Adipocyte (in vitro differentiated cells): ENCODE data around the gene TMED8.
A peak's percentile ranks its signal among the peaks of the same experiment; 100 is the strongest.
"Not testable (repeated sequence)": the region's sequence is repeated elsewhere in the genome, so short reads cannot be mapped to it uniquely, and the experiment has no call there.

Experiments
- DNase-seq: peaks from one replicate; pipeline ENCODE4 v3.0.0-alpha.2; 2015; ENCODE audit warnings: low read depth
- H3K27me3 ChIP-seq: replicated peaks from 2 replicates; pipeline ENCODE4 v1.7.0; 2013; ENCODE audit warnings: mild to moderate bottlenecking, low read length, moderate library complexity; ENCODE audit not compliant: control insufficient read depth, insufficient read depth
- H3K36me3 ChIP-seq: 2 replicates; pipeline ENCODE4 v1.7.0; 2013; ENCODE audit warnings: low read length, mild to moderate bottlenecking, moderate library complexity; ENCODE audit not compliant: control insufficient read depth, insufficient read depth, severe bottlenecking
- H3K4me1 ChIP-seq: 2 replicates; pipeline ENCODE4 v1.7.0; 2013; ENCODE audit warnings: mild to moderate bottlenecking, low read length, moderate library complexity; ENCODE audit not compliant: control insufficient read depth, insufficient read depth
- H3K4me3 ChIP-seq: 2 replicates; pipeline ENCODE4 v1.7.0; 2013; ENCODE audit warnings: mild to moderate bottlenecking, low read length, moderate library complexity
- H3K9ac ChIP-seq: 2 replicates; pipeline ENCODE4 v1.7.0; 2013; ENCODE audit warnings: mild to moderate bottlenecking, low read length, moderate library complexity
- H3K9me3 ChIP-seq: 2 replicates; pipeline ENCODE4 v1.7.0; 2013; ENCODE audit warnings: mild to moderate bottlenecking, low read length, moderate library complexity; ENCODE audit not compliant: control insufficient read depth

TMED8 gene

DNA sequence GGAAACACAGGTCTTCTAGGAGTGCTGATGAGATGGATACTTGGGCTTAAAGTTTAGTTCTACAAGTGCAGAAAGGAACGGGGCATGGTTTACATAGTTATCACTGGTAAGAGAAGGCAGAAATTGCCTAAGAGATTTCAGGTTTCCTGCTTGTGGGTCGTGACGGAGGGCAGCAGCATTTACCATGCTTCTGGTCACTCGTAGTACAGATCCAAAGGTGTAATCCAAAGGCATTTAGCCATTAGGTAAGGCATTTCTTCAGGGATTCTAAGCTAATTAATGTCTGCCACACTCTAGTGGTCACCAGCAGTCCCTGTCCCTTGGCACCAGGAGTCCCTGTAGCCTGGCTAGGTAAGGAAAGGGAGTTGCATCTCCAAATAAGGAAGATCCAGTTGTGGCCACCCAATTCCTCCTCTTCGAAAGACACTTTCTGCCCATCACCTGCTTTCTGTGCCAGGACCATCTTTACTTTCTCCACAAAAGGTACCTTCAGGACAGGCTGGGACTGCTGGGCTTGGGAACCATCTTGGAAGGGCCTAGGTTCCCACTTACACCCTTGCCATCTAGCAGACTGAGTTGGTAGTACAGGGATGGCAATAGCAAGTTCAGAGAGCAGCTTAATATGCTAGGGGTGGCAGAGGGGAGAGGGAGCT lies 54.5 kb downstream of the TMED8 start:
- Histone ChIP-seq H3K9me3 (no peaks in the 10 kb centered on the region), H3K36me3 (no peaks in the 10 kb centered on the region), H3K4me1 (peaks cover 29% of the 10 kb centered on the region), H3K9ac (peak overlapping the region; percentile 94), H3K27me3 (no peaks in the 10 kb centered on the region), H3K4me3 (peak overlapping the region; percentile 94)
- DNase-seq, result no peak

DNA sequence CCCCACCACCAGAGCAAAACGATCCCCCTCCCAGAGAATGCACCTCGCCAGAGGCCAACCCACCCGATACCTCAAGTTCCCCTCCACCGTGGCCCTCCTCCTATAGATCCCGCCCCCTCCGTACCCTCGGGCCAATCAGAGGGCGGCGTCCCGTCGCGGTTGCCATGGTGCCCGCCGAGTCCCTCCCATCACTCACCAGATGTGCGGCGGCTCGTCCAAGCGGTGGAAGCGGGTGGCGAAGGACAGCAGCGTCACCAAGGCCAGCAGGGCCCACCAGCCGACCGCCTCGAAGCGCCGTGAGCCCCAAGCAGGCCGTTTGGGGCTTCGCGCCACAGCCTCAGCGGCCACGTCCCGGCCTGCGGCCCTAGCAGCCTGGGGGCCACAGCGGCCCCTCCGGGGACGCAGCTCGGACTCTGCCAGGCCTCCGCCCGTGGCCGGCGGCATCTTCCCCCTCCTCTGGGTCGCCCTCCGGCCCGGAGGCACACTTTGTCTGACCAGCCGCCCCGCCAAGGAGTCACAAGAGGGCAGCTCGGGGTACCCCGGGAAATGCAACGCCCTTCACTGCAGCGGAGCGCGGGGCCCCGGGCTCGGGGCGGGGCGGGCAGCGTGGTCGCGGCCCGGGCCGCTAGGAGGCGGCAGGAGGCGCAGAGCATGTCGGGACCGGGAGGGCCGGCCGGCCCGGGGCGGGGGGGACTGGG lies 56.5 kb downstream of the TMED8 start, which contains the start of gene POMT2:
TSS of gene POMT2 (minus strand) at position 646 of the 698 bp plus-strand sequence. CDS start at position 444, 202 bp downstream.
- Histone ChIP-seq H3K27me3 (no peaks in the 10 kb centered on the region), H3K4me3 (peak within 1 kb of the TSS; percentile 94), H3K9me3 (no peaks in the 10 kb centered on the region), H3K9ac (peak within 1 kb of the TSS; percentile 94), H3K4me1 (peaks cover 49% of the 10 kb centered on the region), H3K36me3 (no peaks in the 10 kb centered on the region)
- DNase-seq, result peak; percentile 97

DNA sequence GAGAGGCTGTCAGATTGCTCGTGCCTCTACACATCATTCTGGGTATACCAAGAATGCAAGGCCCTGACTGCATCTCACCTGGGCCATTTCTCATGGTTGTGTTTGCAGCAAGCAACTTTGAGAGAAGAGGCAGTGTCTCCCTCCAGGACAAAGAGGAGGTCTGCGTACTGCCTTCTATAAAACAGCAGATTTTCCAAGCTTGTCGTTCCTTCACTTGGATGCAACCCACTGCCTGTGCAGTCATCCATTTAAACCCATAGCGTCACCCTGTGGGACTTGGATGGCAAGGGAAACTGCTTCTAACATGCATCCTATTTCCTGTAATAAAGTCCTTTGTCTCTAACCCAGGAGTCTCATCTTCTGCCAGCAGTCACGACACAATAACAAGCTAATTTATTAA lies 57.5 kb downstream of the TMED8 start:
- peak overlapping the region; percentile 94 for H3K9ac ChIP-seq

DNA sequence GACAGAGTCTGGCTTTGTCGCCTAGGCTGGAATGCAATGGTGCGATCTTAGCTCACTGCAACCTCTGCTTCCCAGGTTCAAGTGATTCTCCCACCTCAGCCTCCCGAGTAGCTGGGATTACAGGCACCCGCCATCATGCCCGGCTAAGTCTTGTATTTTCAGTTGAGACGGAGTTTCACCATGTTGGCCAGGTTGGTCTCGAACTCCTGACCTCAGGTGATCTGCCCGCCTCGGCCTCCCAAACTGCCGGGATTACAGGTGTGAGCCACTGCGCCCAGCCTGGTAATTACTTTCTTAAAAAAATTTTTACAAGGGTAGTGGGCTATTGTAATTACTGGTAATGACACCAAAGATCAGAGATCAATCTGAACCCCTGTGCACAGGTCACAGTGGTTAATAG lies 58.1 kb downstream of the TMED8 start:
- not testable (repeated sequence) for H3K9ac ChIP-seq, H3K36me3 ChIP-seq, DNase-seq, H3K4me3 ChIP-seq, H3K9me3 ChIP-seq, H3K27me3 ChIP-seq
- peaks cover 65% of the 10 kb centered on the region for H3K4me1 ChIP-seq

More for the DNA sequence above, 57.5 kb downstream of the TMED8 start:
- H3K9me3 ChIP-seq, result no peaks in the 10 kb centered on the region
- DNase-seq, result no peak
- peaks cover 59% of the 10 kb centered on the region for H3K4me1 ChIP-seq
- no peaks in the 10 kb centered on the region for H3K27me3 ChIP-seq
- no peaks in the 10 kb centered on the region for H3K36me3 ChIP-seq
- peak overlapping the region; percentile 94 for H3K4me3 ChIP-seq

DNA sequence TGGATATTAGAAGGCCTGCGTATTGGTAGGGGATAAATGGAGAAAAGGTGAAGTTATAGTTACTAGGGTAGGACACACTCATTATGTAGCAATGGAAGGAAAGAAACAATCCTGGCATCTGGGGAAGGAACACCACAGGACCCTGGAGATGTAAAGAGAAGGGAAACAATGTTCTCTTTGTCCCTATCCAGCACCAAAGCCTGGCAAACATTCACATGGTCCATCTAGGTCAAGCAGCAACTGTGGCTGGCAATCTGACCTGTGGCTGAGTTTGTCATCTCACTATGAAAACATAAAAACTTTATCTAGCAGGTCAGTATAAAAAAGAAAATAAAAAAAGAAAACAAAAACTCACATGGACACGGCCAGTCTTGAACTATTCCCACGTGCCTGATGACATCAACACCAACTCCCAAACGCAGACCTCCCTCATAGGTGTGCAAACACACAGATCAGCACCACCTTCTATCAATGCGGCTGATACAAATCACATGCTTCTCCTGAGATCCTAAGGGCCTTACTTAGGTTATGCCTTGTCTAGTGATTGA lies 58.8 kb downstream of the TMED8 start:
- no peak overlapping the region for H3K9ac ChIP-seq
- H3K27me3 ChIP-seq, result no peaks in the 10 kb centered on the region
- no peaks in the 10 kb centered on the region for H3K36me3 ChIP-seq
- H3K4me1 ChIP-seq, result peaks cover 70% of the 10 kb centered on the region
- no peaks in the 10 kb centered on the region for H3K9me3 ChIP-seq
- no peak for DNase-seq
- H3K4me3 ChIP-seq, result no peak overlapping the region

DNA sequence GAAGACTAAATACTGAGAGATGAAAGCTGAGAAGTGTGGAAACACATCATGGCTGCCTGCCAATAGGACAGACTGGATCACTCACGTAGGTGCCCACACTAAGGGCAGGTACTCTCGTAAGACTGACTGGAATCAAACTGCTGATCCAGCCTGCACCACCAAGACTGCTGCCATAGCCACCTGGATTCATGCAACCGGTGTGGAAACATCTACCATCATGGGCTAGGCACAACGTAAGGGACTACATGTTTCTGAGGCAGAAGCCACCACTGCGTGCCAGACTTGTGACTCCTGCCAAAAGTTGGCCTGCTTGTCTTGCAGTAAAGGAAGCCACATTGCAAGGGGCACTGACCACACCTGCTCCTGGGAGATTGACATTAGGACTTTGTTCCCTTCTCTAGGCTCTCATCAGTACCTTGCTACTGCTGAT lies 60.0 kb downstream of the TMED8 start:
- no peak for DNase-seq
- Histone ChIP-seq H3K4me1 (peaks cover 64% of the 10 kb centered on the region), H3K27me3 (no peaks in the 10 kb centered on the region), H3K36me3 (no peaks in the 10 kb centered on the region), H3K9me3 (no peaks in the 10 kb centered on the region), H3K9ac (no peak overlapping the region), H3K4me3 (no peak overlapping the region)

DNA sequence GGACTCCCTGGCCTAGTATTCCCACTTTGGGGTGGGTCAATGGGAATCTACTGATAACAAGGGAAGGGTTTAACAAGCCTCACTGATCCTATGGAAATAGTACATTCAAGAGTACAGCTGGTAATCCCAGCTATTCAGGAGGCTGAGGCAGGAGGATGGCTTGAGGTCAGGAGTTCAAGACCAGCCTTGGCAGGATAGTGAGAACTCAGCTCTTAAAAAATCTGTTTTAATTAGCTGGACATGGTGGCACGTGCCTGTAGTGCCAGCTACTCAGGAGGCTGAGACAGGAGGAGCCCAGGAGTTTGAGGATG lies 60.7 kb downstream of the TMED8 start:
- Histone ChIP-seq H3K36me3 (no peaks in the 10 kb centered on the region), H3K4me3 (no peak overlapping the region), H3K9me3 (no peaks in the 10 kb centered on the region), H3K9ac (peak overlapping the region; percentile 36), H3K27me3 (no peaks in the 10 kb centered on the region), H3K4me1 (peaks cover 63% of the 10 kb centered on the region)
- DNase-seq, result no peak

DNA sequence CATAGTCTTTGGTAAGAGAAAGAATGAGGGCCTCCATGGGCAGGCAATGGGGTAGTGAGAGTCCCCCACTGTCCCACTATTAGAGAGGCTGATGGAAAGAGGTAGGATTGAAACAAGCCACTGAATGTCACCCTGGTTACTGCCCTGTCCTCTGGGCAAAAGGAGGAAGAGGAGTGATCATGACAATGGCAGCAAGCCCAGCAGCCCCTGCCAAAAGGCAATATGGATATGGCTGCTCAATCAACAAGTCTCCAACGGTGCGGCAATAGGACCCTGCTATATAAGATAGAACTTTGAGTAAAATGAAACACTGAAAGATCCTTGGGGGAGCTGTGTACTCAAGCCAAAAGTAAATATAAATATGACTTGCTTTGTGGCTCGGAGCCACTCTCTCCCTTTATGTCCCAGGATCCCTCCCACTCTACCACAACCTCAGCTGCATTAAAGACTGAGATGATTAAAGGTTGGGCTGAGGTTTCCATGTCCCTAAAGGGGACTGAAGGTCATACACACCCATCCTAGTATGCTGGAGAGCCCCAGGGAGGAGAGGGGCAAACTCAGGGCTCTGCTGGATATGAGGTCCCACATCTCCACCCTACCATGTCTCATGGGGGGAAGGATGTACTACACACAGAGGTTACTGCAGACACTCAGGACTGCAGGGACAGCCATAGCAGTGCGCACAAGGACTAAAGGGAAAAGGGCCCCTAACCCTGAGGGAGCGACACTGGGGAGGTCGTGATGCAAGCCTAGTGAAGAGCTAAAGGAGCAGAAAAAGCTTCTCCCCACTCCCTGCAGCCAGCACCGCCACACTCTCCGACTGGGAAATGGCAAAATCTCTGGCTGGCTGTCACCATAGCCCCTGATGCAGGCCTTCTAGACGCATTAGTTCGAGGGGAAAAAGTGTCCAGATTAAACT lies 62.1 kb downstream of the TMED8 start:
- DNase-seq, result no peak
- Histone ChIP-seq H3K36me3 (no peaks in the 10 kb centered on the region), H3K4me3 (no peak overlapping the region), H3K9me3 (no peaks in the 10 kb centered on the region), H3K4me1 (peaks cover 59% of the 10 kb centered on the region), H3K9ac (peak overlapping the region; percentile 36), H3K27me3 (no peaks in the 10 kb centered on the region)

DNA sequence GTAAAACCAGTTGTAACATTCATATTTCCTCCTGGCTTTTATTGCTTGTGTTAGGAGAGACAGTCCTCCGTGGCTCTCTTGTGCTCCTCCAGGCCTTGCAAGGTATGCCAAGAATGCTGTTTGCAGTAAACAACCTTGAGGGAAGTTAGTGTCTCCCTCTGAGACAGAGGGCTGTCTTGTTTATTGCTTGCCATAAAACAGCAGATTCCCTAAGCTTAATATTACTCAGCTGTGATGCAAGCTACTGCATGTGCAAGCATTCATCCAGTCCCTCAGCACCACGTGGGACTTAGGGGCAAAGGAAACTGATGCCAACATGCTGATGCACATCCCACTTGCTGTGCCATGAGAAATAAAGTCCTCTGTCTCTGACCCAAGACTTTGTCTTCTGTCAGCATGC lies 62.9 kb downstream of the TMED8 start:
- Histone ChIP-seq H3K4me3 (no peak overlapping the region), H3K4me1 (peaks cover 51% of the 10 kb centered on the region), H3K9me3 (no peaks in the 10 kb centered on the region), H3K27me3 (no peaks in the 10 kb centered on the region), H3K36me3 (no peaks in the 10 kb centered on the region), H3K9ac (no peak overlapping the region)
- DNase-seq, result peak; percentile 78

DNA sequence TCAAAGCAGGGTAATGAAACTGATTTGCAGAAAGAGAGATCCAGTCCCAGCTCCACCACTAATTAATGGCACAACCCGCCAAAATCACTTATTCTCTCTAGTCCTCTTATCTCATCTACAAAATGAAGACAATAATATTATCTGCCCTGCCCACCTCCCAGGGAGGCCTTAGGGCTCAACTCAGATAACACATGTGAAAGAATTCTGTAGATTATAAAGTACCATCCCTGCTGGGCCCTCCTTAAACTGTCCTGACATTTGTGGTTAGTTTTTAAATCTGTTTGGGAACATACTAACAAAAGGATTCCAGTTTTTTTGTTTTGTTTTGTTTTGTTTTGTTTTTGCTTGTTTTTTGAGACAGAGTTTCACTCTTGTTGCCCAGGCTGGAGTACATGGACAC lies 63.5 kb downstream of the TMED8 start:
- Histone ChIP-seq H3K4me1 (peaks cover 50% of the 10 kb centered on the region), H3K4me3 (no peak overlapping the region), H3K9ac (no peak overlapping the region), H3K9me3 (no peaks in the 10 kb centered on the region), H3K36me3 (no peaks in the 10 kb centered on the region), H3K27me3 (no peaks in the 10 kb centered on the region)
- DNase-seq, result no peak

DNA sequence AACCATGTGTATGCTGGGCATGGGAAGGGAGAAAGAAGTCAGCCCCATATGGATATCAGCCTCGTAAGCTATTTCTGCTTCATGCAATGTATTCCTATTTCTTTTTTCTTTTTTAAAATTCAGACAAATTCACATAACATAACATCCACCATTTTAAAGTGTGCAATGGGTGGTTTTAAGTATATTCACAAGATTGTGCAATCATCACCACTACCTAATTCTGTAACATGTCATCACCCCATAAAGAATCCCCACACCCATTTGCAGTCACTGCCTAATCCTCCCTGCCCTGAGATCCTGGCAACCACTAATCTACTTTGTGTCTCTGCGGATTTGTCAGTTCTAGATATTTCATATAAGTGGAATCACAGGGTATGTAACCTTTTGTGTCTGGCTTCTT lies 65.7 kb downstream of the TMED8 start:
- H3K4me3 ChIP-seq, result no peak overlapping the region
- H3K9me3 ChIP-seq, result no peaks in the 10 kb centered on the region
- no peak overlapping the region for H3K9ac ChIP-seq
- peak; percentile 13 for DNase-seq
- no peaks in the 10 kb centered on the region for H3K36me3 ChIP-seq
- H3K4me1 ChIP-seq, result peaks cover 42% of the 10 kb centered on the region
- H3K27me3 ChIP-seq, result no peaks in the 10 kb centered on the region
